Measurements from ENCODE around the gene ELOVL5.

ELOVL5 gene

GRCh38 chr6:53284901-53285300 is 63.8 kb downstream of the ELOVL5 start:
- H3K9me3 ChIP-seq, result no peaks in the 10 kb centered on the region
- TF ChIP-seq CTCF (IDR thresholded peaks at IDR 0.05), result no peak
- H3K27me3 ChIP-seq, result no peaks in the 10 kb centered on the region
- no peak for DNase-seq
- H3K4me3 ChIP-seq, result no peak overlapping the region
- peaks cover 0 to 6% (median 0%) of the 10 kb centered on the region in 3 donors for H3K36me3 ChIP-seq
- intact Hi-C loops (cut with DNase I; ENCODE audit: low total_unique reads), result no loop called here
- peaks cover 0 to 46% (median 23%) of the 10 kb centered on the region in 4 donors for H3K4me1 ChIP-seq
- no peak overlapping the region for H3K27ac ChIP-seq

- Histone ChIP-seq H3K9me3 (no peaks in the 10 kb centered on the region), H3K4me1 (peaks cover 0 to 42% (median 23%) of the 10 kb centered on the region in 4 donors), H3K4me3 (no peak overlapping the region), H3K27me3 (no peaks in the 10 kb centered on the region), H3K36me3 (peaks cover 0 to 3% (median 0%) of the 10 kb centered on the region in 3 donors), H3K27ac (peak overlapping the region; percentile 62 to 78)
- no peak for TF ChIP-seq CTCF (IDR thresholded peaks at IDR 0.05)
- no peak for DNase-seq
- intact Hi-C loops (cut with DNase I; ENCODE audit: low total_unique reads), result no loop called here
These were observed 66.0 kb downstream of the ELOVL5 start for GRCh38 chr6:53282741-53283140.

GRCh38 chr6:53282234-53282633 is 66.5 kb downstream of the ELOVL5 start:
- Histone ChIP-seq H3K9me3 (no peaks in the 10 kb centered on the region), H3K4me1 (peaks cover 0 to 37% (median 20%) of the 10 kb centered on the region in 4 donors), H3K36me3 (no peaks in the 10 kb centered on the region), H3K4me3 (no peak overlapping the region), H3K27ac (peak overlapping the region; percentile 62 to 78), H3K27me3 (no peaks in the 10 kb centered on the region)
- TF ChIP-seq CTCF (IDR thresholded peaks at IDR 0.05), result no peak
- no peak for DNase-seq
- intact Hi-C loops (cut with DNase I; ENCODE audit: low total_unique reads), result no loop called here

GRCh38 chr6:53281518-53282215 is 67.1 kb downstream of the ELOVL5 start:
- intact Hi-C loops (cut with DNase I; ENCODE audit: low total_unique reads), result no loop called here
- Histone ChIP-seq H3K4me3 (no peak overlapping the region), H3K4me1 (peaks cover 0 to 37% (median 20%) of the 10 kb centered on the region in 4 donors), H3K27me3 (no peaks in the 10 kb centered on the region), H3K9me3 (no peaks in the 10 kb centered on the region), H3K27ac (peak overlapping the region; percentile 62 to 78), H3K36me3 (no peaks in the 10 kb centered on the region)
- no peak for DNase-seq
- no peak for TF ChIP-seq CTCF (IDR thresholded peaks at IDR 0.05)

GRCh38 chr6:53280207-53280606 is 68.5 kb downstream of the ELOVL5 start:
- DNase-seq, result no peak
- Histone ChIP-seq H3K4me1 (peaks cover 0 to 43% (median 20%) of the 10 kb centered on the region in 4 donors), H3K27me3 (no peaks in the 10 kb centered on the region), H3K4me3 (no peak overlapping the region), H3K36me3 (peaks cover 0 to 2% (median 0%) of the 10 kb centered on the region in 3 donors), H3K9me3 (no peaks in the 10 kb centered on the region), H3K27ac (no peak overlapping the region)
- no peak for TF ChIP-seq CTCF (IDR thresholded peaks at IDR 0.05)
- intact Hi-C loops (cut with DNase I; ENCODE audit: low total_unique reads), result no loop called here

Data from tibial artery (tissue), 4 donors.